CD4-positive, alpha-beta T cell treated with Interleukin-12 subunit alpha and Interleukin-12 subunit beta, for 1 hour (primary cell): Measurements from ENCODE around the gene ATRN.

Experiments used
- DNase-seq: peaks from one replicate; pipeline ENCODE4 v3.0.0-alpha.2; 2020

ATRN gene

GRCh38 chr20:3679749-3680700, 209.2 kb downstream of the ATRN start:
- no peak for DNase-seq

GRCh38 chr20:3680701-3681351, 210.0 kb downstream of the ATRN start:
- DNase-seq: no peak

GRCh38 chr20:3681352-3681930, 210.6 kb downstream of the ATRN start:
- DNase-seq: no peak

DNA sequence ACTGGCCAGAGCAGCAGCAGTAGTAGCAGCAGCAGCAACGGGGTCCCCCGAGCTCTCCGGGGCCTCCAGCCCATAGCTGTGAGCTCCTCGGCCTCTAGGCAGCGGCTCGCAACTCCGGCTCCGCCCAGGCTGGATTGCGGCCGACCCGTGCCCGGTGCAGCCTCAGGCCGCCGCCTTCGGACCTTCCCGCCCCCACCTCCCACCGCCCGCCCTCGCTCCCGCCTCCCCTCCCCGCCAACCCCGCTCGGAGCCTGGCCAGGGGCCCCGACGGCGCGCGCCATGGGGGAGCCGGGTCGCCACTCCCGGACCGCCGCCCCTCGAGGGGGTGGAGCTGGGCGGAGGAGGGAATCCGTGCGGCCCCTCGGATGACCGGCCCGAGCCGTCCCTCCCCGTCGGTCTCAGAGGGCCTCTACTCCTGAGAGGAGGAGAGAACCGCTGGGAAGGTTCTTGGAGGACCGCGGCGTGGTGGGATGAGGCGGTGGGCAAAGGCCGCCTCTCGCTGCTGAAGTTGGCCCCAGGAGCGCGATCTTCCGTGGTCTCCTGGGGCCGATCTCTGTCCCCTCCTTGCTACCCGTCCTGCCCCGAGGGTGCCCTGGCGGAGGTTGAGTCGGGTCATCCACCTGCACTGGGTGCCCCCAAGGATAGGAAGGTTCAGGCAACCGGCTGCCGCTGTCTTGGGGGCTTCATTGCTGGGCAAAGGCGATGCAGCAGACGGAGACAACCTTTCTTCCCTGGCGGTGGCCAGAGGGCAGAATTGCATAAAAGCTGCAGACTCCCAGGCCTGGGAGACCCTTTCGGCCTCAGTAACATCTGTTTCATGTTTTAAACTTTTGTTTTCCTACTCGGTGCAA, 211.3 kb downstream of the ATRN start, which contains the start of gene ADAM33:
Gene ADAM33, minus strand, starts transcription at position 80 of the 851 bp plus-strand sequence. Its CDS starts 6 bp downstream, at position 74.
- DNase-seq: no peak

GRCh38 chr20:3685341-3685740, 214.5 kb downstream of the ATRN start:
- no peak for DNase-seq

DNA sequence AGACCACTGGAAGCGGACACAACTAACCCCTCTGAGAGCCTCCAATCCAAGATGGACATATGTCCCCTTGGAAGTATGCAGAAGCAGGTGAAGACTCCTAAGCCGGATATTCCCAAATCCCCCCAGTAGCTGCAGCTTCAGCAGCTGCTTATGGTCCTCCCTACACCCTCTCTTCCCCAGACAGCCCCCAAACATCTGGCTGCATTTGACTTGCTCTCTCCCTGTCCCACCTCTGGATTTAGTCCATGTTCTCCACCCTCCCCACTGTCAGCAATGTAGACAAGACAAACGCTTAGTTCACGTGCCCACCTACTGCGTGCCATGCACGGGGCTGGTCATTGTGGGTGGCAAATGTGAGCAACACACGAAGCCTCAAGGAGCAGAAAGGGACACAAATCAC, 215.6 kb downstream of the ATRN start:
- DNase-seq: no peak

GRCh38 chr20:3686867-3687321, 216.1 kb downstream of the ATRN start:
- no peak for DNase-seq

DNA sequence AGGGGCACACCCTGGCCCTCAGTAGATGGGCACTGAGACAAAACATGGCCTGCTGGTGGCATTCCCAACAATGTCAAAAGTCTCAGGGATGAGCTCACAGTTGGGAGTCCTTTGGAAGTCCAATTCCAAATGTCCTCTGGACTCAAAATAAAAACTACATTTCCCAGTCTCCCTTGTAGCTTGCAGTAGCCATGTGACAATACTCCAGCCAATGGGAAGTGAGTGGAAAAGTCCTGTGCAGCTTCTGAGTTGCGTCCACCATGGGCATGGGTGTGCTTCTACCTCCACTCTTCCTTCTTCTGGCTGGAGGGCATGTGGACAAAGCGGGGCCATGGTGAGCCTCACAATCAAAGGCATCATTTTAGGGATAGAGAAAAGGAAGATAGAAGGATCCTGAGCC, 216.8 kb downstream of the ATRN start:
- no peak for DNase-seq

GRCh38 chr20:3689978-3690377, 219.2 kb downstream of the ATRN start:
- no peak for DNase-seq

GRCh38 chr20:3690413-3690812, 219.6 kb downstream of the ATRN start:
- no peak for DNase-seq

- no peak for DNase-seq
Measured at GRCh38 chr20:3691306-3691705, 220.5 kb downstream of the ATRN start.

- DNase-seq: no peak
Measured at GRCh38 chr20:3691897-3692296, 221.1 kb downstream of the ATRN start.

DNA sequence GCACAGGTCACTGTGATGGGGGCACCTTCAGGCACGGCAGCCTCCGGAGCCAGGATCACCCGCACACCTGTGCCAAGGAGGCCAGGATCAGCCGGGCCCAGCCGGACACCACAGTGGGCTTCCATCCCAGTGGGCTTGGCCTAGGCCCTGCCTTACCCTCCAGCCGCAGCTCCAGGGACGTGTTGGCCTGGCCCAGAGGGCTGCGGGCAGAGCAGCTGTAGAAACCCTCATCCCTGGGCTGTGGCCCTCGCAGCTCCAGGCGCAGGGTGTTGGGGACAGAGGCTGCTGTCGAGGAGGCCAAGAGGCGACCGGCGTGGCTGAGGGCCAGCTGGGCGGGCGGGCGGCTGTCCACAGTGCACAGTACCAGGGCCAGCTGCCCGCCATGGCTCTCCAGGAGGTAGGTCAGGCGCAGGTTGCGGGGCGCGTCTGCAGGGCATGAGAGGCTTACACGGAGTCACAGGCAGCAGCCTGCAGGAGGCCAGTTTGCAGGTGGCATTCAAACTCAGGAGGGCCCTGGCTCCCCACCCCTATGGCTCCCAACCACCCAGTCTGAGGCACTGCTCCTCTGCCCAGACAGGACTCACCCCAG, 222.0 kb downstream of the ATRN start:
- DNase-seq: no peak

GRCh38 chr20:3693376-3693775, 222.6 kb downstream of the ATRN start:
- DNase-seq: no peak

DNA sequence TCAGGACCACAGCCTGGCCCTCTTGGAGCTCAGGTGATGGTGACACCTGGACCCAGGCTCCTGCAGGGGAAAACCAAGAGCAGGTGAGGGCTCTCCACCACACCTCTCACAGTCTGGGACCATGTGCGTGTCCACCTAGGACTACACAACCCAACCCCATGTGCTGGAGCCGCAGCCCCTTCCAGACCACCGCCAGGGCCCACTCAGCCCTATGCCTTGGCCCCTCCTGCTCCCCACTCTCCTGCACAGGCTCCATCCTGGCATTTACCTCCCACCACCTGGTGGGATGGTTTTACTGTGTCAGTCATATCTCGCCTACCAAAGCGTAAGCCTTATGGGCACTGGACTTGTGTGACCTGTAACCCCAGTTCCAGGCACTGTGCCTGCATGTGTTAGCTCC, 224.0 kb downstream of the ATRN start:
- no peak for DNase-seq

GRCh38 chr20:3696200-3696599, 225.4 kb downstream of the ATRN start:
- no peak for DNase-seq

- no peak for DNase-seq
Measured at GRCh38 chr20:3696745-3697587, 226.1 kb downstream of the ATRN start.

DNA sequence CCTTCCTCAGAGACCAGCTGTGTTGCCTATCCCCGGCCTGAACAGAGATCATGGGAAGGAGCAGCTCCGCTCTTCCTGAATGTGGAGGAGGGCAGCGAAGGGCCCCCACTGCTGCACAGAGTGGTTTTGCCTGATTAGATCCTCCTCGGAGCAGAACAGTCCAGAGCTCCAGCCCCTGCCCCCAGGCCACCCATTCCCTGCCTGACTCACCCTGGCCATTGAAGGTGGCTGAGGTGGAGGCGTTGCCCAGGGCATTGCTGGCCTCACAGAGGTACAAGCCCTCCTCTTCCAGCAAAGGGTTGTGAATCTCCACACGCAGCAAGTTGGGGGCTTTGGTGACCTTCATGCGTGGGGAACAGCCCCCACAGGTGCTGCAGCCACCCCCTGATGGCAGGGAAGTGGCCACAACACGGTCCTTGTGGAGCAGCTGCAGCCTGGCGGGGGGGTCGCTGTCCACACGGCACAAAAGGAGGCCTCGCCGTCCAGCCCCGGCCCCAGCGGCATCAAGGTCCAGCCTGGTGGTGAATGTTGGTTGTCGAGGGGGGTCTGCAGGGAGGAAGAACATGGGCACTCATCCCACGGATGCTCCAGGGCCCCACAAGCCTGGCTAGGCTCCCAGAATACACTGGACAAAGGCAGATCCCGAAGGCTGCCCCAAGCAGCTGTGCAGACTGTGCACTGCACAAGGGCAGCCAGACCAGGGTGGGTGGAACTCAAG, 226.9 kb downstream of the ATRN start:
- DNase-seq: no peak

DNA sequence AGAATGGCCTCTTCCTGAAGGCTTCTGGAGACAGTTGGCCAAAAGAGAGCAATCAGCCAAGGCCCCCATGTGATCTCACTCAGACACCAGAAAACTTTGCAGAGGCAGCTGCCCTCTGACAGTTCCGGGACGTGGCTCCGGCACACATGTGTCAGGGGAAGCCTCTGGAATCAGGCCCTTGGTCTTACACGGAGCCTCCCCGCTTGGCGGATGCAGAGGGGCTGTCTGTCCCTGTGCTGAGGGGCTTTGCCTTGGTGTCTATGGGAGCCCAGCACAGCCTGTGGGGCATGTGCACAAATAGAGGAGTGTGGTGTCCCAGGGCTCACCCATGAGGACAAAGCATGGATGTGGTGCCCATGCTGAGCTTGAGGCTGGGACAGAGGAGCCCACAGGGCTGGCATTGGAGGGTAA, 227.8 kb downstream of the ATRN start:
- DNase-seq: no peak

GRCh38 chr20:3699037-3699436, 228.2 kb downstream of the ATRN start:
- DNase-seq: no peak
